Measurements from ENCODE around the gene SMYD3. TPM values are rescaled to one million over a fixed set of nuclear protein-coding genes. Genes with fewer than 3 reads are reported as not detected.

Gene SMYD3
- total RNA-seq, 4 donors from 2014 or later: 12.0 to 15.0 (median 13.2) TPM

GRCh38 chr1:246302711-246303317, 204.3 kb downstream of the SMYD3 start:
- no peaks in the 10 kb centered on the region for H3K9me3 ChIP-seq
- 98% methylated on average over 2 of the region's 2 CpGs for WGBS
- H3K27ac ChIP-seq (replicated peaks in 1 of 4): no peak overlapping the region
- H3K27me3 ChIP-seq: no peaks in the 10 kb centered on the region
- H3K4me3 ChIP-seq: no peak overlapping the region
- DNase-seq (ENCODE audit: extremely low spot score): no peak
- TF ChIP-seq CTCF (IDR thresholded peaks at IDR 0.05) (no peak), POLR2A (IDR thresholded peaks at IDR 0.05; ENCODE audit: low read depth) (no peak), EP300 (IDR thresholded peaks at IDR 0.05) (no peak), POLR2AphosphoS5 (IDR thresholded peaks at IDR 0.05) (no peak)
- intact Hi-C loops (cut with DNase I): no loop called here
- H3K4me1 ChIP-seq: peaks cover 0 to 8% (median 3%) of the 10 kb centered on the region in 4 donors
- H3K36me3 ChIP-seq: no peaks in the 10 kb centered on the region

- DNase-seq (ENCODE audit: extremely low spot score): no peak
- Histone ChIP-seq H3K9me3 (no peaks in the 10 kb centered on the region), H3K27ac (replicated peaks in 1 of 4) (no peak overlapping the region), H3K27me3 (no peaks in the 10 kb centered on the region), H3K4me3 (no peak overlapping the region), H3K4me1 (peaks cover 0 to 8% (median 3%) of the 10 kb centered on the region in 4 donors), H3K36me3 (no peaks in the 10 kb centered on the region)
- intact Hi-C loops (cut with DNase I): no loop called here
- 100% methylated on average over 1 of the region's 1 CpG for WGBS
- TF ChIP-seq CTCF (IDR thresholded peaks at IDR 0.05) (no peak), POLR2A (IDR thresholded peaks at IDR 0.05; ENCODE audit: low read depth) (no peak), POLR2AphosphoS5 (IDR thresholded peaks at IDR 0.05) (no peak), EP300 (IDR thresholded peaks at IDR 0.05) (no peak)
Measured at GRCh38 chr1:246302251-246302625, 204.8 kb downstream of the SMYD3 start.

GRCh38 chr1:246301553-246302250, 205.4 kb downstream of the SMYD3 start:
- intact Hi-C loops (cut with DNase I): no loop called here
- Histone ChIP-seq H3K27ac (replicated peaks in 1 of 4) (no peak overlapping the region), H3K9me3 (no peaks in the 10 kb centered on the region), H3K4me3 (no peak overlapping the region), H3K36me3 (no peaks in the 10 kb centered on the region), H3K27me3 (no peaks in the 10 kb centered on the region), H3K4me1 (peaks cover 0 to 8% (median 3%) of the 10 kb centered on the region in 4 donors)
- no peak for TF ChIP-seq CTCF (IDR thresholded peaks at IDR 0.05)
- DNase-seq (ENCODE audit: extremely low spot score): no peak
- 78% methylated on average over 6 of the region's 6 CpGs for WGBS

GRCh38 chr1:246300626-246301549, 206.2 kb downstream of the SMYD3 start:
- H3K27ac ChIP-seq (replicated peaks in 1 of 4): no peak overlapping the region
- H3K4me1 ChIP-seq: peaks cover 0 to 8% (median 3%) of the 10 kb centered on the region in 4 donors
- TF ChIP-seq POLR2AphosphoS5 (IDR thresholded peaks at IDR 0.05) (no peak), POLR2A (IDR thresholded peaks at IDR 0.05; ENCODE audit: low read depth) (no peak), CTCF (IDR thresholded peaks at IDR 0.05) (no peak)
- no peaks in the 10 kb centered on the region for H3K36me3 ChIP-seq
- no peak for DNase-seq (ENCODE audit: extremely low spot score)
- no peak overlapping the region for H3K4me3 ChIP-seq
- H3K27me3 ChIP-seq: no peaks in the 10 kb centered on the region
- WGBS: 64% methylated on average over 6 of the region's 6 CpGs
- intact Hi-C loops (cut with DNase I): no loop called here
- H3K9me3 ChIP-seq: no peaks in the 10 kb centered on the region
